ENCODE measurements around the gene ZC3H7B. TPM values are rescaled to one million over a fixed set of nuclear protein-coding genes. Genes with fewer than 3 reads are reported as not detected.

ZC3H7B gene
- total RNA-seq, 1 donor from 2014 or later: 25.8 TPM

GRCh38 chr22:41338614-41339212 is 37.4 kb downstream of the ZC3H7B start:
- Histone ChIP-seq H3K79me2 (ENCODE audit: low read depth) (no peaks in the 10 kb centered on the region), H3K4me1 (no peaks in the 10 kb centered on the region), H3K9me3 (ENCODE audit: low read depth) (no peaks in the 10 kb centered on the region), H3K36me3 (no peaks in the 10 kb centered on the region), H3K4me2 (no peak overlapping the region), H3K27ac (no peak overlapping the region), H3K27me3 (no peaks in the 10 kb centered on the region), H4K20me1 (ENCODE audit: low read depth) (no peaks in the 10 kb centered on the region), H3F3A (ENCODE audit: low read depth) (no peaks in the 10 kb centered on the region), H2AFZ (replicated peaks) (no peak overlapping the region), H3K9ac (no peak overlapping the region), H3K4me3 (no peak overlapping the region)
- Mint-ChIP-seq H3K27me3 (ENCODE audit: insufficient read depth, low read depth) (peaks cover 2% of the 10 kb centered on the region), H3K4me1 (no peaks in the 10 kb centered on the region), H3K4me3 (no peak overlapping the region), H3K27ac (no peak overlapping the region), H3K36me3 (peaks cover 12% of the 10 kb centered on the region), H3K9me3 (no peaks in the 10 kb centered on the region)
- TF ChIP-seq CTCF (IDR thresholded peaks at IDR 0.05): no peak
- no peak for TF ChIP-seq EZH2 (IDR thresholded peaks at IDR 0.05)
- no peak for TF ChIP-seq EZH2phosphoT487 (IDR thresholded peaks at IDR 0.05)
- DNase-seq (ENCODE audit: low spot score): no peak

- H3K36me3 ChIP-seq: no peaks in the 10 kb centered on the region
Measured at GRCh38 chr22:41339823-41340222, 38.5 kb downstream of the ZC3H7B start.

GRCh38 chr22:41340357-41340756 is 39.0 kb downstream of the ZC3H7B start:
- Histone ChIP-seq H3K9me3 (ENCODE audit: low read depth) (no peaks in the 10 kb centered on the region), H3K4me3 (no peak overlapping the region), H3K27ac (no peak overlapping the region), H3K27me3 (no peaks in the 10 kb centered on the region), H3K79me2 (ENCODE audit: low read depth) (no peaks in the 10 kb centered on the region), H3K36me3 (no peaks in the 10 kb centered on the region), H2AFZ (replicated peaks) (no peak overlapping the region), H3K4me2 (no peak overlapping the region), H4K20me1 (ENCODE audit: low read depth) (no peaks in the 10 kb centered on the region), H3F3A (ENCODE audit: low read depth) (no peaks in the 10 kb centered on the region), H3K9ac (no peak overlapping the region), H3K4me1 (no peaks in the 10 kb centered on the region)
- Mint-ChIP-seq H3K4me3 (no peak overlapping the region), H3K36me3 (peaks cover 11% of the 10 kb centered on the region), H3K27ac (peak overlapping the region; percentile 60), H3K4me1 (no peaks in the 10 kb centered on the region), H3K9me3 (no peaks in the 10 kb centered on the region), H3K27me3 (ENCODE audit: insufficient read depth, low read depth) (peaks cover 2% of the 10 kb centered on the region)
- DNase-seq (ENCODE audit: low spot score): no peak
- TF ChIP-seq EZH2phosphoT487 (IDR thresholded peaks at IDR 0.05): no peak
- no peak for TF ChIP-seq CTCF (IDR thresholded peaks at IDR 0.05)
- TF ChIP-seq EZH2 (IDR thresholded peaks at IDR 0.05): no peak

More at GRCh38 chr22:41339823-41340222, 38.5 kb downstream of the ZC3H7B start:
- no peak overlapping the region for H3K4me2 ChIP-seq
- H2AFZ ChIP-seq (replicated peaks): no peak overlapping the region
- no peaks in the 10 kb centered on the region for H3K9me3 ChIP-seq (ENCODE audit: low read depth)
- TF ChIP-seq EZH2 (IDR thresholded peaks at IDR 0.05) (no peak), EZH2phosphoT487 (IDR thresholded peaks at IDR 0.05) (no peak), CTCF (IDR thresholded peaks at IDR 0.05) (no peak)
- no peaks in the 10 kb centered on the region for H4K20me1 ChIP-seq (ENCODE audit: low read depth)
- H3K27me3 ChIP-seq: no peaks in the 10 kb centered on the region
- no peak overlapping the region for H3K4me3 Mint-ChIP-seq
- H3K4me1 Mint-ChIP-seq: no peaks in the 10 kb centered on the region
- H3K79me2 ChIP-seq (ENCODE audit: low read depth): no peaks in the 10 kb centered on the region
- DNase-seq (ENCODE audit: low spot score): no peak
- H3K27me3 Mint-ChIP-seq (ENCODE audit: insufficient read depth, low read depth): peaks cover 2% of the 10 kb centered on the region
- H3K9ac ChIP-seq: no peak overlapping the region
- H3K9me3 Mint-ChIP-seq: no peaks in the 10 kb centered on the region
- no peak overlapping the region for H3K4me3 ChIP-seq
- no peak overlapping the region for H3K27ac Mint-ChIP-seq
- H3K27ac ChIP-seq: no peak overlapping the region
- no peaks in the 10 kb centered on the region for H3K4me1 ChIP-seq
- peaks cover 16% of the 10 kb centered on the region for H3K36me3 Mint-ChIP-seq
- H3F3A ChIP-seq (ENCODE audit: low read depth): no peaks in the 10 kb centered on the region

All from neural progenitor cell (in vitro differentiated cells).